HEK293 (cell line): ENCODE measurements around the gene GALNTL6.

Experiments
- CTCF ChIA-PET: fragments of 350-600 bp; formaldehyde crosslinking; extraction: SDS; loops from one replicate; lab custom pipeline; 2021; ENCODE audit warnings: antibody characterized with exemption; lab: Yijun Ruan, JAX
- POLR2A ChIA-PET: fragments of 300-600 bp; formaldehyde crosslinking; extraction: SDS; loops from one replicate; lab custom pipeline; 2020; ENCODE audit warnings: antibody characterized with exemption, inconsistent platforms; lab: Yijun Ruan, JAX
- H3K27ac ChIP-seq: fragments of 200-500 bp; sonication (Bioruptor generic); 2 replicates; pipeline ENCODE4 v1.5.1; 2014; ENCODE audit warnings: low read depth, low read length, control low read depth, inconsistent platforms; ENCODE audit errors: extremely low read depth
- H3K36me3 ChIP-seq, 2 experiments: fragments of 200-500 bp in 1 of 2; sonication (Bioruptor generic) in 1 of 2; 1 replicate in 1 of 2; 2 replicates in 1 of 2; pipeline ENCODE4 v1.5.1; 2014 to 2017; ENCODE audit warnings: inconsistent platforms in 2 of 2, low read length in 2 of 2; ENCODE audit not compliant: control insufficient read depth in 2 of 2, insufficient read depth in 1 of 2
- H3K4me1 ChIP-seq: fragments of 200-500 bp; sonication (Bioruptor generic); 2 replicates; pipeline ENCODE4 v1.5.1; 2014; ENCODE audit warnings: mild to moderate bottlenecking, low read length, inconsistent platforms; ENCODE audit not compliant: control insufficient read depth, insufficient read depth
- H3K4me3 ChIP-seq: 2 replicates; pipeline ENCODE4 v1.5.1; 2011; ENCODE audit warnings: low read depth, mild to moderate bottlenecking, control low read depth, low read length, moderate library complexity
- H3K9me3 ChIP-seq: fragments of 200-500 bp; sonication (Bioruptor generic); 2 replicates; pipeline ENCODE4 v1.5.1; 2014; ENCODE audit warnings: low read depth, low read length, inconsistent platforms; ENCODE audit not compliant: control insufficient read depth, insufficient read depth
- GLIS1 ChIP-seq: fragments of 450-650 bp; formaldehyde crosslinking; IDR thresholded peaks from 2 replicates; pipeline ENCODE4 v1.5.1; 2016; ENCODE audit warnings: missing biosample characterization, missing genetic modification characterization
- INSM2 ChIP-seq: fragments of 450-650 bp; formaldehyde crosslinking; IDR thresholded peaks from 2 replicates; pipeline ENCODE4 v1.5.1; 2016; ENCODE audit warnings: missing biosample characterization, missing genetic modification characterization
- KLF8 ChIP-seq: fragments of 450-650 bp; formaldehyde crosslinking; IDR thresholded peaks from 2 replicates; pipeline ENCODE4 v1.5.1; 2016; ENCODE audit warnings: missing biosample characterization, missing genetic modification characterization
- MEIS1 ChIP-seq: sonication (generic); formaldehyde crosslinking; IDR thresholded peaks from 2 replicates; pipeline ENCODE4 v1.8.1; 2022; ENCODE audit warnings: missing genetic modification reagents, mild to moderate bottlenecking, borderline replicate concordance
- OVOL3 ChIP-seq: fragments of 450-650 bp; formaldehyde crosslinking; IDR thresholded peaks from 2 replicates; pipeline ENCODE4 v1.5.1; 2016; ENCODE audit warnings: missing biosample characterization, missing genetic modification characterization
- REPIN1 ChIP-seq: fragments of 450-650 bp; formaldehyde crosslinking; IDR thresholded peaks from 2 replicates; pipeline ENCODE4 v1.5.1; 2017; ENCODE audit warnings: missing biosample characterization, missing genetic modification characterization, low read depth
- SETDB1 ChIP-seq: IDR thresholded peaks from one replicate; pipeline ENCODE4 v1.6.1; 2017; ENCODE audit warnings: mild to moderate bottlenecking, low read length, moderate library complexity, mixed read lengths; ENCODE audit not compliant: insufficient read length
- ZBTB8A ChIP-seq: fragments of 450-650 bp; formaldehyde crosslinking; IDR thresholded peaks from 2 replicates; pipeline ENCODE4 v1.5.1; 2016; ENCODE audit warnings: missing biosample characterization, missing genetic modification characterization
- ZFP37 ChIP-seq: fragments of 450-650 bp; formaldehyde crosslinking; IDR thresholded peaks from 2 replicates; pipeline ENCODE4 v1.5.1; 2016; ENCODE audit warnings: missing biosample characterization, missing genetic modification characterization
- ZNF114 ChIP-seq: fragments of 450-650 bp; formaldehyde crosslinking; IDR thresholded peaks from 2 replicates; pipeline ENCODE4 v1.5.0; 2017; ENCODE audit warnings: missing biosample characterization, missing genetic modification characterization
- ZNF18 ChIP-seq: fragments of 450-650 bp; formaldehyde crosslinking; IDR thresholded peaks from 2 replicates; pipeline ENCODE4 v1.5.1; 2016; ENCODE audit warnings: missing biosample characterization, missing genetic modification characterization
- ZNF184 ChIP-seq: fragments of 450-650 bp; IDR thresholded peaks from 2 replicates; pipeline ENCODE4 v1.5.1; 2018; ENCODE audit warnings: missing biosample characterization, mild to moderate bottlenecking, missing genetic modification characterization
- ZNF239 ChIP-seq: fragments of 450-650 bp; formaldehyde crosslinking; IDR thresholded peaks from 2 replicates; pipeline ENCODE4 v1.5.1; 2016; ENCODE audit warnings: missing biosample characterization, missing genetic modification characterization
- ZNF280C ChIP-seq: fragments of 450-650 bp; formaldehyde crosslinking; IDR thresholded peaks from 2 replicates; pipeline ENCODE4 v1.5.1; 2016; ENCODE audit warnings: missing biosample characterization, missing genetic modification characterization
- ZNF350 ChIP-seq: fragments of 450-650 bp; formaldehyde crosslinking; IDR thresholded peaks from 2 replicates; pipeline ENCODE4 v1.5.0; 2017; ENCODE audit warnings: missing biosample characterization, mild to moderate bottlenecking, missing genetic modification characterization
- ZNF37A ChIP-seq: fragments of 450-650 bp; IDR thresholded peaks from 2 replicates; pipeline ENCODE4 v1.5.1; 2018; ENCODE audit warnings: missing biosample characterization, missing genetic modification characterization
- ZNF433 ChIP-seq: fragments of 450-650 bp; formaldehyde crosslinking; IDR thresholded peaks from 2 replicates; pipeline ENCODE4 v1.5.1; 2016; ENCODE audit warnings: missing biosample characterization, missing genetic modification characterization, low read depth
- ZNF513 ChIP-seq: fragments of 450-650 bp; IDR thresholded peaks from 2 replicates; pipeline ENCODE4 v1.5.1; 2018; ENCODE audit warnings: missing biosample characterization, missing genetic modification characterization
- ZNF560 ChIP-seq: fragments of 450-650 bp; formaldehyde crosslinking; IDR thresholded peaks from 2 replicates; pipeline ENCODE4 v1.5.1; 2017; ENCODE audit warnings: missing biosample characterization, missing genetic modification characterization, borderline replicate concordance
- ZNF571 ChIP-seq: fragments of 450-650 bp; formaldehyde crosslinking; IDR thresholded peaks from 2 replicates; pipeline ENCODE4 v1.5.0; 2017; ENCODE audit warnings: missing biosample characterization, missing genetic modification characterization
- ZNF654 ChIP-seq: fragments of 450-650 bp; formaldehyde crosslinking; IDR thresholded peaks from 2 replicates; pipeline ENCODE4 v1.5.1; 2016; ENCODE audit warnings: low read depth, missing biosample characterization, missing genetic modification characterization
- ZNF658 ChIP-seq: fragments of 450-650 bp; formaldehyde crosslinking; IDR thresholded peaks from 2 replicates; pipeline ENCODE4; 2016; ENCODE audit warnings: missing biosample characterization, missing genetic modification characterization
- ZNF707 ChIP-seq: fragments of 450-650 bp; formaldehyde crosslinking; IDR thresholded peaks from 2 replicates; pipeline ENCODE4 v1.5.1; 2016; ENCODE audit warnings: missing biosample characterization, missing genetic modification characterization
- ZNF768 ChIP-seq: fragments of 450-650 bp; formaldehyde crosslinking; IDR thresholded peaks from 2 replicates; pipeline ENCODE4 v1.5.1; 2018; ENCODE audit warnings: missing biosample characterization, mild to moderate bottlenecking, missing genetic modification characterization
- ZNF777 ChIP-seq: fragments of 450-650 bp; formaldehyde crosslinking; IDR thresholded peaks from 2 replicates; pipeline ENCODE4 v1.5.1; 2017; ENCODE audit warnings: missing biosample characterization, missing genetic modification characterization, borderline replicate concordance
- TF ChIP-seq, protein P1 (sequence below): fragments of 450-650 bp; formaldehyde crosslinking; IDR thresholded peaks from 2 replicates; pipeline ENCODE4 v1.5.1; 2016; ENCODE audit warnings: missing biosample characterization, missing genetic modification characterization

The GALNTL6 gene

DNA sequence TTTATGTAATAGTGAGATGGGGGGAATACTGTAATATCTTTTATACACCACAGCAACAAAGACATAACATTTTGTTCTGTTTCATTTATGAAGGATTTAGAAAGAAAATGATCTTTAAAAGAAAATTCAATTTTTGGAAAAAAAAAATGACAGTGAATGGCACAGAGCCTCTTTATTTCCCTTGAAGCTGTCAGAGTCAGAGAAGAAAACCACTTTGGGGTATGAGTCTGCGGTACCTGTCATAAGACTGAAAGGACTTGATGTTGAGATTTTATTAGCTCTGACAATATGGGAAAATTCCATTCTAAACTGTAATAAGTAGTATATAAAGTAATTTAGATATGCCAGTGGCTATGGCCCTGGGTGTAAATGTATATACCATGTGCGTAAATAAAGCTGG is 134.8 kb downstream of the GALNTL6 start:
- no peaks in the 10 kb centered on the region for H3K4me1 ChIP-seq
- POLR2A ChIA-PET: no interaction called here
- H3K9me3 ChIP-seq: no peaks in the 10 kb centered on the region
- H3K27ac ChIP-seq: no peak overlapping the region
- no peak overlapping the region for H3K4me3 ChIP-seq
- CTCF ChIA-PET: no interaction called here
- H3K36me3 ChIP-seq: no peaks in the 10 kb centered on the region
- no peak for TF ChIP-seq ZNF239 (tag by site-specific recombination)
- no peak for TF ChIP-seq MEIS1 (CRISPR knock-in tag)
- TF ChIP-seq ZNF658 (tag by site-specific recombination): no peak
- TF ChIP-seq ZNF654 (tag by site-specific recombination): no peak
- TF ChIP-seq ZNF777 (tag by site-specific recombination): no peak
- no peak for TF ChIP-seq ZNF114 (tag by site-specific recombination)
- no peak for TF ChIP-seq ZNF768
- TF ChIP-seq ZNF280C (tag by site-specific recombination): no peak
- no peak for TF ChIP-seq ZNF571
- no peak for TF ChIP-seq INSM2 (tag by site-specific recombination)
- TF ChIP-seq ZFP37 (tag by site-specific recombination): no peak
- TF ChIP-seq ZNF560: no peak
- no peak for TF ChIP-seq ZNF184 (tag by site-specific recombination)
- no peak for TF ChIP-seq ZNF707
- TF ChIP-seq ZNF18 (tag by site-specific recombination): no peak
- TF ChIP-seq GLIS1: no peak
- TF ChIP-seq ZBTB8A (tag by site-specific recombination): no peak
- no peak for TF ChIP-seq SETDB1
- no peak for TF ChIP-seq ZNF37A
- no peak for TF ChIP-seq REPIN1

GRCh38 chr4:171954650-171955049 is 141.4 kb downstream of the GALNTL6 start:
- CTCF ChIA-PET: interaction anchor here (0.6 kb wide), 1 partner anchor 872 kb away, joined by 4 read pairs; no protein-coding TSS in a partner anchor
- H3K27ac ChIP-seq: no peak overlapping the region
- no peaks in the 10 kb centered on the region for H3K4me1 ChIP-seq
- no peak overlapping the region for H3K4me3 ChIP-seq
- no peaks in the 10 kb centered on the region for H3K36me3 ChIP-seq
- POLR2A ChIA-PET: no interaction called here
- no peaks in the 10 kb centered on the region for H3K9me3 ChIP-seq
- TF ChIP-seq OVOL3: no peak
- no peak for TF ChIP-seq ZNF350 (tag by site-specific recombination)
- no peak for TF ChIP-seq KLF8 (tag by site-specific recombination)
- TF ChIP-seq ZNF433: no peak
- TF ChIP-seq ZNF513 (tag by site-specific recombination): no peak
- no peak for TF ChIP-seq GLIS1
- TF ChIP-seq, protein P1, sequence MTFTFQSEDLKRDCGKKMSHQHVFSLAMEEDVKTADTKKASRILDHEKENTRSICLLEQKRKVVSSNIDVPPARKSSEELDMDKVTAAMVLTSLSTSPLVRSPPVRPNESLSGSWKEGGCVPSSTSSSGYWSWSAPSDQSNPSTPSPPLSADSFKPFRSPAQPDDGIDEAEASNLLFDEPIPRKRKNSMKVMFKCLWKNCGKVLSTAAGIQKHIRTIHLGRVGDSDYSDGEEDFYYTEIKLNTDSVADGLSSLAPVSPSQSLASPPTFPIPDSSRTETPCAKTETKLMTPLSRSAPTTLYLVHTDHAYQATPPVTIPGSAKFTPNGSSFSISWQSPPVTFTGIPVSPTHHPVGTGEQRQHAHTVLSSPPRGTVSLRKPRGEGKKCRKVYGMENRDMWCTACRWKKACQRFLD (tag by site-specific recombination): no peak
